Upper lobe of left lung (tissue), 4 donors: ENCODE measurements around the gene TRIM9.

Experiments used
- CTCF ChIP-seq, 6 experiments: fragments of 450-650 bp in 4 of 6; fragments of 200-600 bp in 2 of 6; sonication (generic) in 2 of 6; IDR thresholded peaks; one replicate each; pipeline ENCODE4 v1.5.1; 2016 to 2019; ENCODE audit warnings: antibody characterized with exemption in 6 of 6
- POLR2A ChIP-seq, 4 donors: fragments of 450-650 bp; IDR thresholded peaks; one replicate each; pipeline ENCODE4 v1.5.1; 2016 to 2017; ENCODE audit warnings: antibody characterized with exemption in 4 of 4, mild to moderate bottlenecking in 2 of 4

DNA sequence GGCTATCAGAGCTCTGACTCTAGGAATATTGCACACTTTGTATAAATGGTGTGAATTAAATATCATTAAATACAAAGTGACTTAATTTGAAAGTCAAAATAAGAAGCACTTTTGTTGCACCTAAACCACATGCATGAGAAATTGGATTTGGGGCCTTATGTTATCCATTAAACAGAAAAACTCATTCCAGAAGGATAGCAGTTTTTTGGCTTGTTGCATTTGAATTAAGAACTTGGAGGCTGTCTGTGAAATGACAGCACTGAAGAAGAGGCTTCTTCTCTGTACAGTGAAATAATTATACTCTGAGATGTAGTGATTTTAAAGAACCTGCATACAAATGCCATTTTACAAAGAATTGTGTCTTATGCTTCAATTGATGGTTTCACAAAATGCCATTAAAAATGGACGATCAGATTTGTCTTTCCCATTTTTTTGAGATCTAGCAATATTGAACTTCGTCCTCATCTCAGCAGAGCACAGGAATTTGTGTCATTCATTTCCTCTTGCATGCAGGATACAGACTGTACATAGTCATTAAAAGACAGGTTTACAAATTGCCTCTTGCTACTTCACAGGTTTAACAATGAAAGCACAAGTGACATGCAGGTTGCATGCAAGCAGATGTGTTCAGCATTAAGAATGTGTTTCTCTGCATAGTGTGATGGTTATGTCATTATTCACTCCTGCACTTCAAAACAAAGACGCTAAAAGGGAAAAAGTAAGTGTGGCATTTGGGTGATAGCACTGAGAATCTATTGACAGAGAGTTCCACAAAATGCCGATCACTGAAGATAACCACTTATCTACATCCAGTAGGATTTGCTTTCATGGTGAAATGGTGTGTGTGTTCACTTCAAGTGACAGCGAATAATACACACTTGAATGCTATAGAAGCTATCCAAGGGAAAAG is 114.7 kb downstream of the TRIM9 start:
- TF ChIP-seq CTCF (IDR thresholded peaks at IDR 0.05) (no peak), POLR2A (IDR thresholded peaks at IDR 0.05) (no peak)
